UCSD-AML1 (cell line): Measurements from ENCODE around the gene HDAC11.
"Not testable (repeated sequence)": the region's sequence is repeated elsewhere in the genome, so short reads cannot be mapped to it uniquely, and the experiment has no call there.

Experiments
- DNase-seq: peaks from one replicate; lab custom pipeline; 2025; ENCODE audit not compliant: unreplicated experiment; lab: John Stamatoyannopoulos, UW

The HDAC11 gene

GRCh38 chr3:13506680-13507079 lies 26.6 kb downstream of the HDAC11 start:
- DNase-seq, result no peak

- no peak for DNase-seq
Measured at GRCh38 chr3:13507247-13507569, 27.1 kb downstream of the HDAC11 start.

DNA sequence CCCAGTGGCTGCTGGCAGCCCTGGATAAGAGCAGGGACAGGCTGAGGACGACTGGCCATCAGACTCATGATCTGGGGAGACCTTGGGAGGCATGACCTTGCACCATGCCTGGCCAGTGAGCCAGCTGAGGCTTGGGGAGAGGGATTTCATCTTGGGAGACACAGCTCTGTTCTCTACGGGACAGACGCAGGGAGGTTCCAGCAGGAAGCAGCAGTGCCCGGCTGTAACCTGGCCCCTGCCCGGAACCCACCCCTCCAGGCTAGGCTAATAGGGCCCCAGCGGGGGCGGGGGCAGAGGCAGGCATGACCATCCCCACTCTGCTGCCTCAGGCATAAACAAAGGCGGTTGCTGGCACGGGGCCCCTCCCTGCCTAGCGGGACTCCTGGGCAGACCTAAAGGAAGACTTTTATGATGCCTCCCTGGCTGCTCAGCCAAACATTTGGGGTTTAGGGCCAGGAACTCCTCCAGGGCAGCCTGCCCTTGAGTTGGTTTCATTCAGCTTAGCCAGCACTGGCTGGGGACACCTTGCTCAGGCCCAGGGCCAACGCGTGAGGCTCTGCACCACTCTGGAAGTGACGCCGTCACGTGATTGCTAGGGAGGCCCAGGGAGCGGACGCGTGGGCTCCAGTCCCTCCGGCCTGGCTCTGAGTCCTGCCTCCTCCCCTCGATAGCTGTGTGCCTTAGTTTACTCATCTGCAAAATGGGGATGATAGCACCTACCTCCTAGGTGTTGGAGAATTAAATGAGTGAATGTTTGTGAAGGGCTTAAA lies 27.6 kb downstream of the HDAC11 start:
- no peak for DNase-seq

DNA sequence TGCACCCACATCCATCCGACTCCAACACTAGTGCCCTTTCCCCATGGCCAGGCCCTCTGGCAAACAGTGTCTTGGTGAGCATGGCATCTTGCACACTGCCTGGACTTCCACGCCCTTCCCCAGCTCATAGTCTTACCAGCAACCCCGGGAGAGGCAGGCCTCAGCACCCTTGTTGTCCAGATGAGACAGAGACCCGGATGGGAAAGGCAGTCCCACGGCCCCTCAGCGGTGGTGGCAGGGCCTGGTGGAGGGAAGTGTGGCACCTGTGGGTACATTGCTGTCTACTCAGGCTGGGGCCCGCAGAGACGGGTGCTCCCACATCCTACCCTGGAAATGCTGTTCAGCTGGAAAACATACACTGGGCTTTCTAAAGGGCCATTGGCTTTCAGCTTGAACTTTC lies 28.4 kb downstream of the HDAC11 start:
- DNase-seq, result no peak

- DNase-seq, result no peak
Measured at GRCh38 chr3:13509059-13509815, 29.1 kb downstream of the HDAC11 start.

DNA sequence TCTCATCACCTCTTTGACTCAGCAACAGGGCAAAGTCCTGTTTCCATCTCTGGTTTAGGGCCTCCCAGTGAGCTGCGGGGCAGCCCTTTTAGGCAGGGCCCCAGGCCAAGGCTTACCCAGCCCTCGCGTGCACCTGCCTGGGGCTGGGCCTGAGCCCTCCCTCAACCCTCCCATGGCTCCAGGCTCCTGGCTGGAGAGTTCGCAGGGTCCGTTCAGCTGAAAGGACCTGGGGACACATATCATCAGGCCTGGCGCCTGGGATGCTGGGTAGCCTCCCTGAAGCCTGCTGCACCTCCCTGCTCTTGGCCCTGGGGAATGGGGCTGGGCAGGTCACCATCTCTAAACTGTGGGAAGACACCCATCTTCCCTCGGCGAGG lies 29.7 kb downstream of the HDAC11 start:
- no peak for DNase-seq

DNA sequence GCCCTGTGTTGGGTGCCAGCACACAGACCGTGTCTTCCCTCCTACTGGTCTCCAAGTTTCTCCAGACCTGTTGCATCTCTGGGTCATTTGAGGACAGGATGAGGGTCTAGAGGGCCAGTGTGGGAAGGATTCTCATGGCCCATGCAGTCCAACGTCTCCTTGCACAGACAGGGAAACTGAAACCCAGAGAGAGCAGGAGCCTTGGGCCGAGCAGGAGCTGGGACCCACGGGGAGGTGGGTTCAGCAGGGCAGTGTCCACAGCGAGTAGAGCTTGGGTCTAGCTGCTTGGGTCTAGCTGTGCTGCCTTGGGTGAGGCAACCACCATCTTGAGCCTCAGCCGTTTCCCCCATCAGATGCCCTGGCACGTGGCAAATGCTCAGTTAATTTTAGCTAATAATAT lies 32.3 kb downstream of the HDAC11 start:
- DNase-seq, result no peak

DNA sequence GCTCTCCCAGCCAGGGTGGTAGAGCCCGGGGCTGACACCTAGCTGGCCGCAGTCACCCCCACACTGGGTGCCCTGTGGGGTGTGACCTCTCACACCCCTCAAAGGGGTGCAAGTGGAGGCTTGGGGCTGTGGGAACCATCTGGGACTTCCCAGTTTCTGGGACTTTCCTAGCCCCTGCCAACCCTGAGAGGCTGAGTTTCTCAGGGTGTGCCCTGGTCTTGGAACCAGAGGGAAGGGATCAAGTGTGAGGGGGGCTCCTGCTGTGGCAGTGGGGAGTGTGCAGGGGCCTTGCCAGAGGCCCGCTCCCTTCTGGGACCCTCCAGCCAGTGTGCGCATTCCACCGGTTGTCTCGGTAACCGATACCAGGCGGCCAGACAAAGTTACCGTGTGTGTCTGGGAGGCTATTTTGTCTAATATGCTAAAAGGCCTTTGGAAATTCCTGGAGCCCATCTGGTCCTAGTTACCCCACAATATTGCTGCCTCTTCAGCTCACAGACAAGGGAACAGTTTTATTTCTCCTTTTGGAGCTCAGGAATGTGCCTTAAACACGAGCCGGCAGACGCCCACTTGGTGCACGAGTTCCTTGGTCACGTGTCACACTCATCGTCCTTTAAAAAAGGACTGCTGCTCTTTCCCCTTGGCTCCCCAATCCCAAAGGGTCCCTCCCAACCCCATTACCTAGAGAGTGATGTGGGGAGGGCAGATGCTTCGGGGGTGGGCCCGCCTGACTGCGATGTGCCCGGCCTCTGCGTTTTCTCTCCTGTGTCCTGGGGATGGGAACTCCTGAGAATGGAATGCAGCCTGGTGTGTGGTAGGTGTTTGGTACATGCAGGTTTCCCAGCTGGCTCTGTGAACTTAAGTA lies 33.2 kb downstream of the HDAC11 start:
- DNase-seq, result no peak

- DNase-seq, result no peak
Measured at GRCh38 chr3:13513913-13514517, 33.9 kb downstream of the HDAC11 start.

- no peak for DNase-seq
Measured at GRCh38 chr3:13514639-13515435, 34.7 kb downstream of the HDAC11 start.

DNA sequence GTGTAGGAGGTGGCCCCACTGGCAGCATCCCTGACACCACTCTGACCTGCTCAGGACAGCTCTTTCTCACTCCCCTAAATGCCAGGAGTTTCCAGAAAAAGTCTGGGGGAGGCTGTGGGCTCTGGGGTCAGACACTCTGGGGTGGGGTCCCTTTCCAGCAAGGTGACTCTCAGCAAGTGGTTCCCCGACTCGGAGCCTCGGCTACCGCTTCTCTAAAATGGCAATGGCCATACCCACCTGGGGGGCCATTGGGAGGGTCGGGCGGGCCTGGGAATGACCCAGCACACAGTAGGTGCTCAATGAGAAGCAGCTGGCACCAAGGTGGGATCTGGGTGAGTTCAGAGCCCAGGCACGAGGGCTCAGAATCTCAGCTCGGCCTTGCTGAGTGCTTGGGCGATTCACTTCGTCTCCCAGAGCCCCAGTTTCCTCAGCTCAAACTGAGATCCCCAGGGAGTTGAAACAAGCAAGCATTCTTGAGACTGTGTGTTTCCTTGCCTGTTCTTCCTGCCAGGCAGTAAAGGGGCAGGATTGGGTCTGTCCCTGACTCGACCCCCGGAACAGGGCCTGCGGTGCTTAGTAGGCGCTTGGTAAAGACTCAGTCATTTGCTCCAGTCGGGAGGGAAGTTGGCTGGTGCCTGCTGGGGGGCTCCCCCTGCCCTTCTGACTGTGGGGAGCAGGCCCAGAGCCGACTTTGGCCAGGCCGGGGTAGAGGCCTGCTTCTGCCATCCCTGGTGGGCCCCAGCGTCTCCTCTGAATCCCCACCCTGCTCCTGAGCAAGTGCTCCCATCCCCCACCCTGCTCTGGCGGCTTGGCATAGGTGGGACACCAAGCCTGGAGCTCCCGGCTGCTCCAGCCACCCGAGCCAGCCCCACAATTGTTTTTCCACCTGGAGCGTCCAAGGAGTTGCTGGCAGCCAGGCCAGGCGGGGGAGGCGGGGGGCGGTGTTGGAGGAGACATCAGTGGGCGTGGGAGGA lies 36.0 kb downstream of the HDAC11 start:
- DNase-seq, result no peak

DNA sequence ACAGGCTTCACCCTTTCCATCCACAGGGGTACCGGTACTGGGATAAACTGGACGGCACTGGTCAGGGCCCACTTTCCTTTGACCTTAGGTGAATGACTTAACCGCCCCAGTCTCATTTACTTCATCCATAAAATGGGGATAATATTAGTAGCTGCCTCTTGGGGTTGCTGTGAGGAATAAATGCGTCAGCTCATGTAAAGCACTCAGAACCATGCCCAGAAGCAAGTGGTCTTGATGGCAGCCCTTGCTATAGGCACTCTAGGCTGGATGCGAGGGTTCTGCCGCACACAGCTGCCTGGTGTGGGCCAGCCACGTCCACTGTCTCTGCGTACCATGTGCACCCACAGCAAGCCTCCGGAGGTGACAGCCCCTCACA lies 36.6 kb downstream of the HDAC11 start:
- no peak for DNase-seq

- no peak for DNase-seq
Measured at GRCh38 chr3:13517253-13517977, 37.3 kb downstream of the HDAC11 start.

- DNase-seq, result no peak
Measured at GRCh38 chr3:13518516-13518953, 38.4 kb downstream of the HDAC11 start.

DNA sequence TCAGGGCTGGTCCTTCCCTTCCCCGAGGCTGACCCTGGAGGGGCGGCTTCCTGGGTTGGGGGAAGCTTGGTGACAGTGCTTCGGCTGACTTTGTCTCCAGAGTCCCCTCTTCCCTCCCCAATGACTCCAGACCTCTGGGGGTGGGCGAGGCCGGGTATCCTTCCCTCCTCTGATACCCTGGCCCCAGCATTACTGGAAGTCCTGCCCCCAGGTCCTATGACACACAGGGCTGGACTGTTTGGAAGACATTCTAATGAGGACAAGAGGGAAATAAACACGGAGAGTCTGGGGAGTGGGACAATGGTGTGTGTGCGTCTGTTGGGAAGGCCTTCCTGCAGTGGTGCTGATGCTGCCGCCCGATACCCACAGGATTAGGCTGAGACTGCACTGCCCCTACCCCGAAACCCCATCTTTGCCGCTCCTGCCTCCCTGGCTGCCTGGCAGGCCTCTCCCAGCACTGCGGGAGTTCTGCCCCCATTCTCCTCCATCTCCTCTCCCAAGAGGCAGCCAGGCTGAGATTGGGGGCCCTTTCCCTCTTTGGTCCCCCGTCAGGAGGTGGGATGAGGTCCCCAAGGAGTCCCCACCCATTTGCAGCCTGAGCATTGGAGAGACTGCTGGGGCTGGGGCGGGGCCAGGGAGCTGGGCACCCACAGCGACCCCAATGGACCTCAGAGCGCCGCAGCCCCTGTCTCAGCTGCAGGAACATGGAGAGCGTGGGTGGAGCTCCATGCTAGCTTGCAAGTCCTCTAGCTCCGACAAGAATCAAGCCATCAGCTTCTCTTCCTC lies 39.1 kb downstream of the HDAC11 start:
- no peak for DNase-seq

GRCh38 chr3:13520326-13520880 lies 40.3 kb downstream of the HDAC11 start:
- DNase-seq, result no peak

- DNase-seq, result no peak
Measured at GRCh38 chr3:13521309-13521708, 41.2 kb downstream of the HDAC11 start.

GRCh38 chr3:13521749-13522148 lies 41.6 kb downstream of the HDAC11 start:
- DNase-seq, result not testable (repeated sequence)
